Gastroesophageal sphincter (tissue), 4 donors: Measurements from ENCODE around the gene KCNG1. TPM values are rescaled to one million over a fixed set of nuclear protein-coding genes. Genes with fewer than 3 reads are reported as not detected.

ENCODE experiments used
- ATAC-seq: fragments of 150-250 bp; one replicate; pipeline ENCODE4 v1.9.1; 2016; ENCODE audit warnings: mild to moderate bottlenecking, moderate library complexity
- H3K27ac ChIP-seq, 4 donors: fragments of 200-600 bp; sonication (generic) in 3 of 4; 1 replicate in 3 of 4; 2 replicates in 1 of 4; pipeline ENCODE4 v1.5.1; 2016 to 2019
- H3K27me3 ChIP-seq: fragments of 200-600 bp; sonication (generic); one replicate; pipeline ENCODE4 v1.5.1; 2019
- H3K36me3 ChIP-seq, 2 donors: fragments of 200-600 bp; sonication (generic); one replicate each; pipeline ENCODE4 v1.5.1; 2019; ENCODE audit warnings: control low read depth in 1 of 2
- H3K4me1 ChIP-seq, 3 donors: fragments of 200-600 bp; sonication (generic); 1 replicate in 2 of 3; 2 replicates in 1 of 3; pipeline ENCODE4 v1.5.1; 2016 to 2019; ENCODE audit warnings: control low read depth in 2 of 3
- H3K4me3 ChIP-seq, 2 donors: fragments of 200-600 bp; sonication (generic); one replicate each; pipeline ENCODE4 v1.5.1; 2019; ENCODE audit warnings: mild to moderate bottlenecking in 1 of 2, moderate library complexity in 1 of 2
- H3K9me3 ChIP-seq, 3 donors: fragments of 200-600 bp; sonication (generic); one replicate each; pipeline ENCODE4 v1.5.1; 2017 to 2019; ENCODE audit warnings: control low read depth in 2 of 3
- CTCF ChIP-seq, 4 experiments: fragments of 200-600 bp in 2 of 4; fragments of 450-650 bp in 2 of 4; sonication (generic) in 1 of 4; IDR thresholded peaks; one replicate each; pipeline ENCODE4 v1.5.1; 2017 to 2019; ENCODE audit warnings: antibody characterized with exemption in 4 of 4, mild to moderate bottlenecking in 2 of 4, moderate library complexity in 2 of 4
- EP300 ChIP-seq: sonication (generic); formaldehyde crosslinking; IDR thresholded peaks from one replicate; pipeline ENCODE4 v1.6.1; 2017; ENCODE audit warnings: antibody characterized with exemption, mild to moderate bottlenecking
- POLR2A ChIP-seq, 2 donors: fragments of 450-650 bp; IDR thresholded peaks; one replicate each; pipeline ENCODE4 v1.6.1; 2017; ENCODE audit warnings: antibody characterized with exemption in 2 of 2, mild to moderate bottlenecking in 2 of 2, moderate library complexity in 1 of 2
- POLR2AphosphoS5 ChIP-seq: sonication (generic); formaldehyde crosslinking; IDR thresholded peaks from one replicate; pipeline ENCODE4 v1.6.1; 2017; ENCODE audit warnings: antibody characterized with exemption
- WGBS, 2 donors: methylation state at CpG; one replicate each; pipeline ENCODE4 v1.1.5; 2018; ENCODE audit warnings: low coverage in 1 of 2; 5-methylcytosine and 5-hydroxymethylcytosine counted together
- total RNA-seq, 4 donors: library from RNA; depleted of rRNA; stranded (reverse); fragments of >200 nt; gene quantifications; one replicate each; pipeline ENCODE4 v1.1.0, GENCODE V29; 2016

KCNG1 gene
- total RNA-seq, 4 donors from 2014 or later = 0.35 to 0.46 (median 0.40) TPM; not detected in 1

- H3K27ac ChIP-seq = peak within 1 kb of the TSS; percentile 66 to 93 (median 92)
- 0 to 1% methylated on average over 15 to 47 of the region's 67 CpGs for WGBS, 2 donors
- peak; percentile 90 for ATAC-seq
- H3K9me3 ChIP-seq = no peaks in the 10 kb centered on the region
- peaks cover 0 to 30% of the 10 kb centered on the region in 2 donors for H3K36me3 ChIP-seq
- peaks cover 0 to 67% (median 30%) of the 10 kb centered on the region in 3 donors for H3K4me1 ChIP-seq
- no peaks in the 10 kb centered on the region for H3K27me3 ChIP-seq
- TF ChIP-seq POLR2AphosphoS5 = peak; percentile 8
- peak in 1 of 4 experiments; percentile 3 for TF ChIP-seq CTCF (IDR thresholded peaks at IDR 0.05)
- TF ChIP-seq EP300 = no peak
- H3K4me3 ChIP-seq = peak within 1 kb of the TSS; percentile 74 to 93
These were observed 64.0 kb downstream of the KCNG1 start, which contains the start of gene MOCS3 for GRCh38 chr20:50958615-50959542. TSS of gene MOCS3 (plus strand) at chr20:50958818. CDS start at chr20:50958843, 25 bp downstream.

- WGBS, 2 donors = 1% methylated on average over 12 to 14 of the region's 52 CpGs
- Histone ChIP-seq H3K4me1 (peaks cover 0 to 68% (median 30%) of the 10 kb centered on the region in 3 donors), H3K9me3 (no peaks in the 10 kb centered on the region)
These were observed 64.9 kb downstream of the KCNG1 start, which contains the start of gene DPM1 for GRCh38 chr20:50957798-50958614. TSS of gene DPM1 (minus strand) at chr20:50958532. CDS start at chr20:50958523, 9 bp downstream.

DNA sequence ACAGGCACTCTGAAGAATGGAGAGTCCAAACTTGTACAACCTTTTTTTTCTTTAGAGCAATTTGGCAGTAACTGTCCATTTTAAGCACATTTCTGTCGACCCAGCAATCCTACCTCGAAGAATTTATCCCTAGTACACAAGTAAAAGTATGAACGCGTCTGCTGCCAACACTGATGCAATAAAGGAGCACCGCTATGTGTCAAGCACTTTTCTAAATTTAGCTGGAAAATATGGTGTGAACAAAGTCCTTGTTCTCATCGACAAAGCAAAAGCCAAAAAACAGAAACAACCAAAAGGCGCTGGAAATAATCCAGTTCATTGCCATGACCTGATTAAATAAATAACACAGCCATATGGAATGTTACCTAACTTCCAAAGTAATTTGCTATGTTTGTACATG lies 65.6 kb downstream of the KCNG1 start:
- Histone ChIP-seq H3K27me3 (no peaks in the 10 kb centered on the region), H3K36me3 (peaks cover 0 to 41% of the 10 kb centered on the region in 2 donors), H3K4me1 (peaks cover 0 to 68% (median 30%) of the 10 kb centered on the region in 3 donors), H3K9me3 (no peaks in the 10 kb centered on the region), H3K4me3 (peak overlapping the region; percentile 74 to 93), H3K27ac (peak overlapping the region; percentile 66 to 93 (median 92))
- no peak for TF ChIP-seq CTCF (IDR thresholded peaks at IDR 0.05)
- TF ChIP-seq EP300 = no peak
- peak; percentile 48 for TF ChIP-seq POLR2AphosphoS5
- 13% methylated on average over 4 to 7 of the region's 7 CpGs for WGBS, 2 donors
- no peak for ATAC-seq

More at GRCh38 chr20:50957798-50958614, 64.9 kb downstream of the KCNG1 start, which contains the start of gene DPM1:
- TF ChIP-seq POLR2A (IDR thresholded peaks at IDR 0.05) (peak; percentile 63 to 77), EP300 (no peak), CTCF (IDR thresholded peaks at IDR 0.05) (no peak), POLR2AphosphoS5 (peak; percentile 97)
- Histone ChIP-seq H3K27me3 (no peaks in the 10 kb centered on the region), H3K36me3 (peaks cover 0 to 39% of the 10 kb centered on the region in 2 donors), H3K27ac (peak within 1 kb of the TSS; percentile 66 to 93 (median 92)), H3K4me3 (peak within 1 kb of the TSS; percentile 74 to 93)
- peak; percentile 92 for ATAC-seq

DNA sequence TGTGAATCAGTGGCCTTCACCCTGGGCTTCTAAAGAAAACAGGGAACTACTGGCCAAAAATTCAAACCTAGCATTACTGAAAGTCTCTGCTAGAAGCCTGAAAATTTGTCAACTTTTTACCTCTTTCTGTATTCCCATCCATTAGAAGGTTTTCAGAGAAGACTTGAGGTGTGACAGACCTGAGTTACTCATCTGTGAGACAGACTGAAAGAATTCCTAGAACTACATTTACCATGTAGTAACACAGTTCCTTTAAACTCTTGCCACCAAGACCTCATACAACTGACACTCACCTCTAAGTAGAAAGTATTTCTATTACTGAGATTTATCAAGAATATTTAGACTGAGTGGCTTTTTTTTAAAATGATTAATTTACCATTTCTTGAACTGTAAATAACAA lies 69.1 kb downstream of the KCNG1 start:
- TF ChIP-seq POLR2A (IDR thresholded peaks at IDR 0.05) (no peak), POLR2AphosphoS5 (no peak), EP300 (no peak), CTCF (IDR thresholded peaks at IDR 0.05) (no peak)
- no peaks in the 10 kb centered on the region for H3K27me3 ChIP-seq
- no peak for ATAC-seq
- peaks cover 0 to 57% of the 10 kb centered on the region in 2 donors for H3K36me3 ChIP-seq
- H3K4me3 ChIP-seq = no peak overlapping the region
- no peaks in the 10 kb centered on the region for H3K9me3 ChIP-seq
- H3K4me1 ChIP-seq = peaks cover 0 to 38% (median 19%) of the 10 kb centered on the region in 3 donors
- no peak overlapping the region for H3K27ac ChIP-seq

Other genes with a start within 250 kb of the KCNG1 start
- 10 to 100 TPM in 1 of 4 donors, 1 to 10 TPM in 3; 4.4 to 18.7 (median 4.7) TPM for gene BCAS4, start 228.0 kb downstream of the KCNG1 start, total RNA-seq
- 10 to 100 TPM; 51.4 to 67.2 (median 55.4) TPM for gene ADNP, start 91.7 kb downstream of the KCNG1 start, total RNA-seq
- 10 to 100 TPM; 35.2 to 63.0 (median 43.5) TPM for gene DPM1, start 64.6 kb downstream of the KCNG1 start, total RNA-seq
- 1 to 10 TPM; 4.2 to 6.1 (median 5.4) TPM for gene MOCS3, start 64.3 kb downstream of the KCNG1 start, total RNA-seq